Measurements from ENCODE around the gene RWDD3.

- no peak for TF ChIP-seq EZH2 (IDR thresholded peaks at IDR 0.05; ENCODE audit: low read length, missing control alignments)
- TF ChIP-seq CTCF (conservative IDR thresholded peaks at IDR 0.05 in 1 of 2, IDR thresholded peaks at IDR 0.05 in 1 of 2; ENCODE audit: low read depth in 1 of 2, low read length in 2 of 2) = no peak
Observed at GRCh38 chr1:95254959-95255358, 20.9 kb downstream of the RWDD3 start.
